ENCODE results near the gene ATXN7L1.

GRCh38 chr7:105799006-105799405 lies 77.4 kb downstream of the ATXN7L1 start:
- TF ChIP-seq ATF3 (CRISPR knock-in tag; conservative IDR thresholded peaks at IDR 0.05) = no peak
- TF ChIP-seq CTCF (IDR thresholded peaks at IDR 0.05) = no peak
